NCI-H748 (cell line): ENCODE data around the gene OR2B2.

Experiments
- DNase-seq: peaks from one replicate; lab custom pipeline; 2025; ENCODE audit not compliant: unreplicated experiment; lab: John Stamatoyannopoulos, UW

Gene OR2B2

GRCh38 chr6:27867945-27868300, 44.3 kb downstream of the OR2B2 start:
- peak; percentile 65 for DNase-seq

- peak; percentile 96 for DNase-seq
These were observed 44.9 kb downstream of the OR2B2 start for GRCh38 chr6:27867051-27867944.

GRCh38 chr6:27866357-27867050, 45.7 kb downstream of the OR2B2 start:
- peak; percentile 92 for DNase-seq

GRCh38 chr6:27865850-27866356, 46.3 kb downstream of the OR2B2 start:
- DNase-seq: peak; percentile 88

- DNase-seq: peak; percentile 99
These were observed 47.0 kb downstream of the OR2B2 start for GRCh38 chr6:27864906-27865849.

- peak; percentile 51 for DNase-seq
These were observed 48.0 kb downstream of the OR2B2 start for GRCh38 chr6:27863962-27864905.

- DNase-seq: no peak
These were observed 49.7 kb downstream of the OR2B2 start for GRCh38 chr6:27862396-27863066.

- DNase-seq: no peak
These were observed 50.3 kb downstream of the OR2B2 start for GRCh38 chr6:27861861-27862260.

GRCh38 chr6:27861276-27861840, 50.8 kb downstream of the OR2B2 start:
- DNase-seq: no peak
